Hepatocyte (in vitro differentiated cells): ENCODE data around the gene DPY19L2. TPM values are rescaled to one million over a fixed set of nuclear protein-coding genes. Genes with fewer than 3 reads are reported as not detected.
"Not testable (repeated sequence)": the region's sequence is repeated elsewhere in the genome, so short reads cannot be mapped to it uniquely, and the experiment has no call there.

Source experiments
- DNase-seq: peaks from one replicate; pipeline ENCODE4 v3.0.0-alpha.2; 2016; ENCODE audit warnings: low spot score
- H2AFZ ChIP-seq: fragments of 200-600 bp; sonication (generic); 2 replicates; pipeline ENCODE4 v1.6.0; 2016; ENCODE audit warnings: antibody characterized with exemption, mild to moderate bottlenecking
- H3K27ac ChIP-seq: fragments of 200-600 bp; sonication (generic); 2 replicates; pipeline ENCODE4 v1.5.1; 2016; ENCODE audit warnings: mild to moderate bottlenecking
- H3K27me3 ChIP-seq: fragments of 200-600 bp; sonication (generic); 2 replicates; pipeline ENCODE4 v1.6.1; 2016
- H3K36me3 ChIP-seq: fragments of 200-600 bp; sonication (generic); replicated peaks from 2 replicates; pipeline ENCODE4 v1.5.1; 2016; ENCODE audit warnings: low read depth; ENCODE audit not compliant: insufficient read depth
- H3K4me1 ChIP-seq: fragments of 200-600 bp; sonication (generic); 2 replicates; pipeline ENCODE4 v1.5.1; 2016; ENCODE audit warnings: mild to moderate bottlenecking, moderate library complexity; ENCODE audit not compliant: insufficient read depth
- H3K4me2 ChIP-seq: fragments of 200-600 bp; sonication (generic); 2 replicates; pipeline ENCODE4 v1.6.0; 2016
- H3K4me3 ChIP-seq: fragments of 200-600 bp; sonication (generic); 2 replicates; pipeline ENCODE4 v1.5.1; 2016; ENCODE audit warnings: mild to moderate bottlenecking
- H3K79me2 ChIP-seq: fragments of 200-600 bp; sonication (generic); 2 replicates; pipeline ENCODE4 v1.6.0; 2017; ENCODE audit warnings: mild to moderate bottlenecking
- H3K9me2 ChIP-seq: fragments of 200-600 bp; sonication (generic); replicated peaks from 2 replicates; pipeline ENCODE4 v1.6.0; 2017; ENCODE audit warnings: mild to moderate bottlenecking; ENCODE audit not compliant: insufficient read depth
- H3K9me3 ChIP-seq: fragments of 200-600 bp; sonication (generic); 2 replicates; pipeline ENCODE4 v1.5.1; 2016; ENCODE audit warnings: low read depth, mild to moderate bottlenecking
- H4K20me1 ChIP-seq: fragments of 200-600 bp; sonication (generic); 2 replicates; pipeline ENCODE4 v1.6.0; 2016; ENCODE audit warnings: mild to moderate bottlenecking; ENCODE audit not compliant: insufficient read depth, poor library complexity, severe bottlenecking
- WGBS: methylation state at CpG from one replicate; pipeline ENCODE4 v1.1.6; 2016; ENCODE audit warnings: low lambda C conversion rate; ENCODE audit errors: missing lambda C conversion rate; 5-methylcytosine and 5-hydroxymethylcytosine counted together
- polyA plus RNA-seq: library from polyadenylated mRNA; unstranded; fragments of >200 nt; fragmentation: Nextera tagmentation; extraction: Ambion mirVana; gene quantifications from 2 replicates; pipeline ENCODE4 v1.2.1, GENCODE V29; 2016
- total RNA-seq: library from RNA; depleted of rRNA; stranded (reverse); fragments of >200 nt; gene quantifications from 2 replicates; pipeline ENCODE4 v1.2.3, GENCODE V29; 2014
- TF ChIP-seq, protein P1 (sequence below): fragments of 200-600 bp; sonication (generic); IDR thresholded peaks from 2 replicates; pipeline ENCODE4 v1.5.1; 2016; ENCODE audit warnings: antibody characterized with exemption, mild to moderate bottlenecking; ENCODE audit not compliant: poor library complexity

The DPY19L2 gene
- total and polyA plus RNA-seq, 2 experiments from 2014 or later = 5.0 to 11.6 TPM

GRCh38 chr12:63682617-63683016 lies 14.3 kb upstream of the DPY19L2 start:
- 66% methylated on average over 2 of the region's 2 CpGs for WGBS
- H2AFZ ChIP-seq = not testable (repeated sequence)

GRCh38 chr12:63680758-63681157 lies 12.5 kb upstream of the DPY19L2 start:
- H3K9me2 ChIP-seq, H3K27ac ChIP-seq, H3K79me2 ChIP-seq, H3K4me1 ChIP-seq, H4K20me1 ChIP-seq, H3K27me3 ChIP-seq, H3K36me3 ChIP-seq, H3K4me3 ChIP-seq, H3K4me2 ChIP-seq, DNase-seq, H2AFZ ChIP-seq, H3K9me3 ChIP-seq: not testable (repeated sequence)

More at GRCh38 chr12:63682617-63683016, 14.3 kb upstream of the DPY19L2 start:
- H3K9me2 ChIP-seq, H3K36me3 ChIP-seq, H4K20me1 ChIP-seq, H3K79me2 ChIP-seq, H3K4me3 ChIP-seq, DNase-seq, H3K4me1 ChIP-seq, H3K27me3 ChIP-seq, H3K4me2 ChIP-seq, H3K9me3 ChIP-seq, H3K27ac ChIP-seq: not testable (repeated sequence)

DNA sequence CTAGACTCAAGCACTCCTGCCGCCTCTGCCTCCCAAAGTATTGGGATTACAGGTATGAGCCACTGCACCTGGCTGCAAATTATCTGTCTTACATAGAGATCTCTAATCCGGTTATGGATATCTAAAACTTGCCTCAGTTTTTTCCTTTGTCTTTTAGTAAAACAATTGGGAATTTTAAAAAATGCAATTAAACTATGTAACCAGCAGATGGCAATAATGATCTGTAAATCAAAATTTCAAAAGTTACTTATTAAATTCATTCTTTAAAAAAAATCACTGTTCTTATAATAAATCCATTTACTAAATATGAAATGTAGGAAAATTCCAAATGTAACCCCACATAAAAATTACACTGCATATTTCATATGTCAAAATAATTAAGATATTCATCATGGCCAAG lies 4.3 kb upstream of the DPY19L2 start:
- H3K9me2 ChIP-seq, H2AFZ ChIP-seq, H3K4me2 ChIP-seq, H3K4me1 ChIP-seq, DNase-seq, H3K27ac ChIP-seq, H3K36me3 ChIP-seq, H4K20me1 ChIP-seq, H3K9me3 ChIP-seq, H3K4me3 ChIP-seq, H3K79me2 ChIP-seq, H3K27me3 ChIP-seq: not testable (repeated sequence)
- TF ChIP-seq, protein P1, sequence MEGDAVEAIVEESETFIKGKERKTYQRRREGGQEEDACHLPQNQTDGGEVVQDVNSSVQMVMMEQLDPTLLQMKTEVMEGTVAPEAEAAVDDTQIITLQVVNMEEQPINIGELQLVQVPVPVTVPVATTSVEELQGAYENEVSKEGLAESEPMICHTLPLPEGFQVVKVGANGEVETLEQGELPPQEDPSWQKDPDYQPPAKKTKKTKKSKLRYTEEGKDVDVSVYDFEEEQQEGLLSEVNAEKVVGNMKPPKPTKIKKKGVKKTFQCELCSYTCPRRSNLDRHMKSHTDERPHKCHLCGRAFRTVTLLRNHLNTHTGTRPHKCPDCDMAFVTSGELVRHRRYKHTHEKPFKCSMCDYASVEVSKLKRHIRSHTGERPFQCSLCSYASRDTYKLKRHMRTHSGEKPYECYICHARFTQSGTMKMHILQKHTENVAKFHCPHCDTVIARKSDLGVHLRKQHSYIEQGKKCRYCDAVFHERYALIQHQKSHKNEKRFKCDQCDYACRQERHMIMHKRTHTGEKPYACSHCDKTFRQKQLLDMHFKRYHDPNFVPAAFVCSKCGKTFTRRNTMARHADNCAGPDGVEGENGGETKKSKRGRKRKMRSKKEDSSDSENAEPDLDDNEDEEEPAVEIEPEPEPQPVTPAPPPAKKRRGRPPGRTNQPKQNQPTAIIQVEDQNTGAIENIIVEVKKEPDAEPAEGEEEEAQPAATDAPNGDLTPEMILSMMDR = peak; percentile 51
- 27% methylated on average over 2 of the region's 2 CpGs for WGBS

DNA sequence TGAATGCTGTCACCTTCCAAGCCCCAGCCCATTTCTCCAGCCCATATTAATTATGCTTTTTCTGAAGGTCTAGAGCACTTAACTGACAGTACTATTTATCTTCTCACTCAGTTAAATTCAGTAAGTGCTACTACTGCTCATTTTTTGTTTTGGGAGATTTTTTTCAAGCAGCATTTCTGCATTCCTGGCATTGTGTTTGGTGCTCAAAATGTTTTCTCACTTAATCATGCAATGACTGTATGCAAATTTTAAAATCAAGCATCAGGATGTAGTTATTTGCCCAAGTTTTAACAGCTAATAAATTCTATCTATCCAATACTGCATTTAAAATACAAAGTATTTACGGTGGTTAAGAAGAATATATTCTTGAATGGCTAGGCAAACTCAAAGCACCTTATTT lies 1.6 kb upstream of the DPY19L2 start:
- not testable (repeated sequence) for H3K27ac ChIP-seq, H3K36me3 ChIP-seq, H3K27me3 ChIP-seq, H3K4me2 ChIP-seq, H3K4me1 ChIP-seq, H4K20me1 ChIP-seq, H3K9me3 ChIP-seq, H2AFZ ChIP-seq, H3K4me3 ChIP-seq, H3K79me2 ChIP-seq, DNase-seq, H3K9me2 ChIP-seq
- 75% methylated on average over 1 of the region's 1 CpG for WGBS

- not testable (repeated sequence) for H3K4me1 ChIP-seq, H2AFZ ChIP-seq, H3K27ac ChIP-seq, H3K9me3 ChIP-seq, H3K9me2 ChIP-seq, H3K79me2 ChIP-seq, H3K4me3 ChIP-seq, H3K27me3 ChIP-seq, H3K36me3 ChIP-seq, DNase-seq, H4K20me1 ChIP-seq
- H3K4me2 ChIP-seq = peak overlapping the region; percentile 82
- WGBS = 41% methylated on average over 3 of the region's 8 CpGs
These were observed 1.1 kb upstream of the DPY19L2 start for GRCh38 chr12:63669427-63669826.

GRCh38 chr12:63668800-63669365 lies 590 bp upstream of the DPY19L2 start:
- Histone ChIP-seq H3K4me2 (peak overlapping the region; percentile 82), H2AFZ (peak overlapping the region; percentile 61), H3K4me3 (peak overlapping the region; percentile 51), H3K27ac (peak overlapping the region; percentile 79)
- not testable (repeated sequence) for H3K79me2 ChIP-seq, H3K9me2 ChIP-seq, H4K20me1 ChIP-seq, H3K27me3 ChIP-seq, H3K4me1 ChIP-seq, H3K36me3 ChIP-seq, H3K9me3 ChIP-seq
- peak; percentile 16 for DNase-seq
- under 1% methylated on average over 44 of the region's 44 CpGs for WGBS

- H3K27me3 ChIP-seq, H3K9me2 ChIP-seq, H4K20me1 ChIP-seq, H3K4me3 ChIP-seq, H3K4me2 ChIP-seq, H3K79me2 ChIP-seq, H3K36me3 ChIP-seq, H3K27ac ChIP-seq, H3K4me1 ChIP-seq, DNase-seq, H3K9me3 ChIP-seq, H2AFZ ChIP-seq: not testable (repeated sequence)
- WGBS = 85% methylated on average over 7 of the region's 7 CpGs
These were observed 5.3 kb downstream of the DPY19L2 start for GRCh38 chr12:63663005-63663404.

GRCh38 chr12:63658501-63658900 lies 9.8 kb downstream of the DPY19L2 start:
- not testable (repeated sequence) for DNase-seq, H3K9me3 ChIP-seq, H3K4me2 ChIP-seq, H3K4me1 ChIP-seq, H3K9me2 ChIP-seq, H3K27ac ChIP-seq, H3K27me3 ChIP-seq, H3K36me3 ChIP-seq, H4K20me1 ChIP-seq, H3K4me3 ChIP-seq, H3K79me2 ChIP-seq, H2AFZ ChIP-seq
- WGBS = 81% methylated on average over 3 of the region's 3 CpGs

DNA sequence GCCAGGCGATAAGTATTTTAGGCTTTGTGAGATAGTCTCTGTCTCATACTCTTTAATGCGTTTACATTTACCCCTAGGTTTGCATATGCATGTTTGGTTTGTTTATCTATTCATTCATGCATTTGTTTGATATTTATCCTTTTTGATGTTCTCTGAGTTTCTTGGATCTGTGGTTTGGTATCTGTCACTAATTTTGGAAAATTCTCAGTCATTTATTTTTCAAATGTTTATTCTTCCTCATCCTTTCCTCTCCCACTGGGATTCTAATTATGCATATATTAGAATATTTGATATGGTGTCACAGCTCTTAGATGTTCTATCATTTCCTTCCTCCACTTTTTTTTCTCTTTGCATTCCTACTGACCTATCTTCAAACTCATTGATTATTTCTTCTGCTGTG lies 11.9 kb downstream of the DPY19L2 start:
- not testable (repeated sequence) for H3K4me1 ChIP-seq, H3K9me3 ChIP-seq, H3K9me2 ChIP-seq, H3K79me2 ChIP-seq, DNase-seq, H3K4me3 ChIP-seq, H3K36me3 ChIP-seq, H3K4me2 ChIP-seq, H2AFZ ChIP-seq, H3K27me3 ChIP-seq, H4K20me1 ChIP-seq, H3K27ac ChIP-seq
- WGBS = 87% methylated on average over 2 of the region's 2 CpGs
